ENCODE results near the gene CEBPE.

CEBPE gene

GRCh38 chr14:23095196-23096108 is 23.6 kb downstream of the CEBPE start, which contains the start of gene C14orf119:
C14orf119 (plus strand) TSS chr14:23095505; CDS start chr14:23097659, 2,154 bp downstream.
- Histone ChIP-seq H3K36me3 (peaks cover 52% of the 10 kb centered on the region), H3K27ac (peak within 1 kb of the TSS; percentile 96), H3K4me3 (ENCODE audit: low read depth, low read length) (peak within 1 kb of the TSS; percentile 90), H3K27me3 (ENCODE audit: insufficient read depth, low read depth, severe bottlenecking) (no peaks in the 10 kb centered on the region), H3K9me3 (ENCODE audit: severe bottlenecking) (no peaks in the 10 kb centered on the region)
- DNase-seq = peak; percentile 99
- no peak for TF ChIP-seq CTCF (IDR thresholded peaks at IDR 0.05; ENCODE audit: low read depth, low read length)

DNA sequence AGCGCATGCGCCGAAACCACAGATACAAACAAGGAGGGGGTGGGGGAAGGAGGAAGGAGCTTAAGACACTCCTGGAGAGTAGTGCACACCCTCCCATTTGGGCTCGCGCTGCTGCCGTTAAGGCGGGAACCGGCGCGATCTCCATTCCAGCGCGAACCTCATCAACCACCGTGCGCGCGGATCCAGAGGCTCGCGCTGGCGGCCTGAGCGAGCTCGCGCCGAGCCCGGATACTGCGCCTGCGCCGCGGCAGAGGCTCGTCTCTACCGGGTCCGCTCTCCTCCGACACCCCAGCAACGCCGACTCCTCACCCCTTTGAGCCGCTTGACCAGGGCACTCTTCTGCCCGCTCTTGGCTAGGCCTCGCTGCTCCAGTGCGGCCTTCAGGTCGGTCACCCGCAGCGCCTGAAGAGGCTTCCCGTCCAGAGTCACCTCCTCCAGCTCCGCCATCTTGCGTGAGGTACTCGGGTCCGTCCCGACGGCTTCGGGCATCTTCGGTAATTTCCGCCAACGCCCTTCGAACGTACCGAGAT is 24.3 kb downstream of the CEBPE start, which contains the start of gene ACIN1:
Gene ACIN1, minus strand, starts transcription at position 471 of the 530 bp plus-strand sequence. Its CDS starts 24 bp downstream, at position 447.
- Histone ChIP-seq H3K4me3 (ENCODE audit: low read depth, low read length) (peak within 1 kb of the TSS; percentile 90), H3K9me3 (ENCODE audit: severe bottlenecking) (no peaks in the 10 kb centered on the region), H3K27me3 (ENCODE audit: insufficient read depth, low read depth, severe bottlenecking) (no peaks in the 10 kb centered on the region), H3K27ac (peak within 1 kb of the TSS; percentile 96), H3K36me3 (peaks cover 59% of the 10 kb centered on the region)
- TF ChIP-seq CTCF (IDR thresholded peaks at IDR 0.05; ENCODE audit: low read depth, low read length) = no peak
- DNase-seq = peak; percentile 90

- 0 out of 2 replicates have a peak, but pooled peaks have one; percentile 9 for TF ChIP-seq CTCF (IDR thresholded peaks at IDR 0.05; ENCODE audit: low read depth, low read length)
- H3K27ac ChIP-seq = peak overlapping the region; percentile 96
- peak overlapping the region; percentile 90 for H3K4me3 ChIP-seq (ENCODE audit: low read depth, low read length)
- H3K27me3 ChIP-seq (ENCODE audit: insufficient read depth, low read depth, severe bottlenecking) = no peaks in the 10 kb centered on the region
- peaks cover 65% of the 10 kb centered on the region for H3K36me3 ChIP-seq
- no peaks in the 10 kb centered on the region for H3K9me3 ChIP-seq (ENCODE audit: severe bottlenecking)
- no peak for DNase-seq
These were observed 24.9 kb downstream of the CEBPE start for GRCh38 chr14:23093991-23094665.

DNA sequence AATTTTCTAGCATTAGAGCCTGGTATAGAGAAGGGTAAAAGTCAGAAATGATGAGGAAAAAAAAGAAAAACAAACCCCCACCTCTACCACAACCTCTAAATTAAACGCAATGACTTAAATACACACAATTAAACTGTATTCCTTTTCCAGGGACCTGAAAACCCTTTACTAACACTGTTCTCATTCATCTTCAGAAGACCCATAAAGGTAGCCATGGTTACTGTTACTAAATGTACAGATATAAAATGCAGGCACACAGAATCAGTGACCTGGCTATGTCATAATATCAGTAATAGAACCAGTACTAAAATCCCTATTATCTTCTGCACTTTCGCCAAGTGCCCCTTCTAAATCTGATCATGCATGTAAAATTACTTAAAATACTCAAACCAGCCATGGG is 25.5 kb downstream of the CEBPE start:
- Histone ChIP-seq H3K27me3 (ENCODE audit: insufficient read depth, low read depth, severe bottlenecking) (no peaks in the 10 kb centered on the region), H3K9me3 (ENCODE audit: severe bottlenecking) (no peaks in the 10 kb centered on the region), H3K4me3 (ENCODE audit: low read depth, low read length) (no peak overlapping the region), H3K27ac (no peak overlapping the region), H3K36me3 (peaks cover 68% of the 10 kb centered on the region)
- no peak for DNase-seq
- no peak for TF ChIP-seq CTCF (IDR thresholded peaks at IDR 0.05; ENCODE audit: low read depth, low read length)

DNA sequence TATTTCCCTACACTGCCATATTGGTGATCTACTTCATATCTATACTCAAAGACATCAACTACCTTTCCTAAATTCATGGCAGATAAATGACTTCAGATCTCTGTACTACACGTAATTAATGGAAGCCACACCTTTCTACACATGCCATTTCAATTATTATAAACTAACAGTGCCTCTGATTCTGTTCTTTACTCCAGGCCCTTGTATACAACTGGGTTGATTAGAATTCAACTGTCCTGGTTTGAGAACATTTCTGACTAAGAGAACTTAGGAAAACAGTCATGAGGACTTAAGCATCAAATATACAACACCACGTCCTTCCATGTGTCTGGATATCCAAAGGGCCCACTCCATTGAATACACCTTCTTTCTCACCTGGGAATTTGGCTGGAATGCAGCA is 26.0 kb downstream of the CEBPE start:
- no peak overlapping the region for H3K4me3 ChIP-seq (ENCODE audit: low read depth, low read length)
- no peak for TF ChIP-seq CTCF (IDR thresholded peaks at IDR 0.05; ENCODE audit: low read depth, low read length)
- peaks cover 68% of the 10 kb centered on the region for H3K36me3 ChIP-seq
- no peak for DNase-seq
- no peak overlapping the region for H3K27ac ChIP-seq
- H3K9me3 ChIP-seq (ENCODE audit: severe bottlenecking) = no peaks in the 10 kb centered on the region
- no peaks in the 10 kb centered on the region for H3K27me3 ChIP-seq (ENCODE audit: insufficient read depth, low read depth, severe bottlenecking)

All from WERI-Rb-1 (cell line).